Measurements from ENCODE around the gene SERPINB1.

The SERPINB1 gene

DNA sequence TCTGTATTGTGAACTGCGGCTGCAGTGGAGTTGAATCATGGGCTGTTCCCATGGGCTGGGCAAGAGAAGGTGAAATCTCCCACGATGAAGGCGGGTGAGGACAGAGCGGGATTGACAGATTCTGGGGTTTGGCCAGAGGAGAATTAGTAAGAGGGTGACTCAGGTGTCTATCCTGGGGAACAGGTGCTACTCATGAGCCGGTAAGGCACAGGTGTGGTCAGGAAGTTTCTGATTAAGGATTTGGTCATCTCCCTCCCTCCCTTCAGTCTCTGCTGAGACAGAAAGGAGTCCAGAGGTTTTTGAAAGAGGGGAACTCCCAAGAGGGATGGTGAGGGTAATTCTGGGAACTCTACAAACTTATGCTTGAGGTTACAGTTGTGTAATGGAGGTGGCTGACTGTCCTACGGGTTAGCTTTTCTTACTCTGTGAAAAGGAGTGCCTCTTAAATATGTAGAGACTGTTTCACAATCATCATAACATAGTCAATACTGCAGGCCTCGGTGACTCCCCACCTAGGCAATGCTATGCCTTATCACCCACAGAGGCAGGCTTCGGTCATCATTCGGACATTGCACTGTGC is 31.5 kb downstream of the SERPINB1 start:
- no peaks in the 10 kb centered on the region for H3K36me3 ChIP-seq (ENCODE audit: control insufficient read depth in 1 of 2, insufficient read depth in 2 of 2, low read depth in 1 of 2, low read length in 2 of 2)
- peaks cover under 1% of the 10 kb centered on the region for H3K9me3 ChIP-seq (ENCODE audit: control insufficient read depth, low read length)

GRCh38 chr6:2809015-2809414 is 32.6 kb downstream of the SERPINB1 start:
- Histone ChIP-seq H3K4me1 (ENCODE audit: control insufficient read depth, insufficient read depth, low read depth, low read length) (no peaks in the 10 kb centered on the region), H2BK5ac (ENCODE audit: low read depth, low read length, poor library complexity, severe bottlenecking) (no peak overlapping the region), H2BK12ac (ENCODE audit: low read length in 2 of 2) (no peak overlapping the region), H3K27ac (ENCODE audit: low read length, poor library complexity, severe bottlenecking) (no peak overlapping the region), H3K9me3 (ENCODE audit: control insufficient read depth, low read length) (no peaks in the 10 kb centered on the region), H2BK15ac (ENCODE audit: low read depth, poor library complexity, severe bottlenecking) (no peak overlapping the region), H3K18ac (ENCODE audit: low read depth in 1 of 2, low read length in 2 of 2) (no peak overlapping the region), H3K27me3 (ENCODE audit: control insufficient read depth in 1 of 2, insufficient read depth in 1 of 2, low read length in 2 of 2) (no peaks in the 10 kb centered on the region), H2AK5ac (ENCODE audit: low read length, severe bottlenecking) (no peak overlapping the region), H3K36me3 (ENCODE audit: control insufficient read depth in 1 of 2, insufficient read depth in 2 of 2, low read depth in 1 of 2, low read length in 2 of 2) (no peaks in the 10 kb centered on the region), H2BK120ac (ENCODE audit: low read depth, low read length) (no peak overlapping the region), H4K8ac (ENCODE audit: low read length) (no peak overlapping the region), H3K23ac (ENCODE audit: low read length in 2 of 2) (no peak overlapping the region), H3K79me1 (replicated peaks; ENCODE audit: low read length, poor library complexity, severe bottlenecking) (peaks cover 5% of the 10 kb centered on the region), H3K9ac (ENCODE audit: low read length) (no peak overlapping the region), H3K4ac (ENCODE audit: low read depth in 1 of 2, low read length in 2 of 2) (no peak overlapping the region), H3K4me2 (ENCODE audit: low read length, poor library complexity, severe bottlenecking) (no peak overlapping the region), H2AFZ (ENCODE audit: low read depth, low read length) (no peak overlapping the region), H4K91ac (ENCODE audit: low read length) (no peak overlapping the region), H3K14ac (ENCODE audit: low read length in 2 of 2) (no peak overlapping the region), H3K4me3 (ENCODE audit: insufficient read depth in 1 of 2, low read depth in 1 of 2, low read length in 2 of 2) (no peak overlapping the region)
- no peak for DNase-seq
- 86% methylated on average over 2 of the region's 2 CpGs for WGBS

More for the DNA sequence above, 31.5 kb downstream of the SERPINB1 start:
- H2BK5ac ChIP-seq (ENCODE audit: low read depth, low read length, poor library complexity, severe bottlenecking): no peak overlapping the region
- H2AK5ac ChIP-seq (ENCODE audit: low read length, severe bottlenecking): no peak overlapping the region
- no peak overlapping the region for H2BK12ac ChIP-seq (ENCODE audit: low read length in 2 of 2)
- H3K79me1 ChIP-seq (replicated peaks; ENCODE audit: low read length, poor library complexity, severe bottlenecking): no peaks in the 10 kb centered on the region
- DNase-seq: no peak
- H2AFZ ChIP-seq (ENCODE audit: low read depth, low read length): no peak overlapping the region
- no peak overlapping the region for H3K4me2 ChIP-seq (ENCODE audit: low read length, poor library complexity, severe bottlenecking)
- no peak overlapping the region for H3K18ac ChIP-seq (ENCODE audit: low read depth in 1 of 2, low read length in 2 of 2)
- H3K23ac ChIP-seq (ENCODE audit: low read length in 2 of 2): no peak overlapping the region
- no peak overlapping the region for H3K4me3 ChIP-seq (ENCODE audit: insufficient read depth in 1 of 2, low read depth in 1 of 2, low read length in 2 of 2)
- no peaks in the 10 kb centered on the region for H3K4me1 ChIP-seq (ENCODE audit: control insufficient read depth, insufficient read depth, low read depth, low read length)
- no peak overlapping the region for H3K27ac ChIP-seq (ENCODE audit: low read length, poor library complexity, severe bottlenecking)
- no peak overlapping the region for H2BK120ac ChIP-seq (ENCODE audit: low read depth, low read length)
- H4K91ac ChIP-seq (ENCODE audit: low read length): no peak overlapping the region
- H3K27me3 ChIP-seq (ENCODE audit: control insufficient read depth in 1 of 2, insufficient read depth in 1 of 2, low read length in 2 of 2): no peaks in the 10 kb centered on the region
- H2BK15ac ChIP-seq (ENCODE audit: low read depth, poor library complexity, severe bottlenecking): no peak overlapping the region
- WGBS: 97% methylated on average over 8 of the region's 9 CpGs
- no peak overlapping the region for H3K9ac ChIP-seq (ENCODE audit: low read length)
- no peak overlapping the region for H4K8ac ChIP-seq (ENCODE audit: low read length)
- H3K4ac ChIP-seq (ENCODE audit: low read depth in 1 of 2, low read length in 2 of 2): no peak overlapping the region
- H3K14ac ChIP-seq (ENCODE audit: low read length in 2 of 2): no peak overlapping the region

DNA sequence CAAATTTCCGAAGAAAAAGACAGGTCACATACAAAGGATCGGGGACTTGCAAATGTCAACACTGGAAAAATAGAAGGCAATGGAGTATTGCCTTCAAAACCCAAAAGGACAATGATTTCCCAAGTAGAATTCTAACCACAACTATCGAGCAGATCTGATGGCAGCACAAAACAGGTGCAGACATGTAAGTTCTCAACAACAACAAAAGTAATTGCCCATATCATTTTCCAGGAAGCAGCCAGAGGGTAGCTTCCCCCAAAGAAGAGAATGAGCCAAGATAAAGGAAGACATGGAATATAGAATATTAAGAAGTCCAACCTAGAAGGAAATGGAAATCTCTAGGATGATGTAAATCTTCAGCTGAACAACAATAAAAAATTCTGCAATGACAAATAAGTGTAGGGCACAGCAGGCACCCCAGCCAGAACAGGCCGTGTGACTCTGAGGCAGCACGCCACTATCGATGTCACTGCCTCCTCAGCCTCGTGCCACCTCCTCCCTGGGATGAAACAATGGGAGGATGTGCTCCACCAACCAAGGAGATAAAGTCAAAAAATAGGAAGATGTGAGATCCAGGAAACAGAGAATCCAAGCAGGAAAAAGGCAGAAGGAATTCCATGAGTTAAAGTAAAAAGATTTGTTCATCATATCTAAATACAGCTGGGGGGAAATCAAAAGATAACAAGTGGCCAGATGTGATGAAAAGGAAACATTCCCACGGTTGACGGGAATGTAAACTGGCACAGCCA is 34.1 kb downstream of the SERPINB1 start:
- Histone ChIP-seq H3K23ac (ENCODE audit: low read length in 2 of 2) (no peak overlapping the region), H4K8ac (ENCODE audit: low read length) (no peak overlapping the region), H3K4me3 (ENCODE audit: insufficient read depth in 1 of 2, low read depth in 1 of 2, low read length in 2 of 2) (no peak overlapping the region), H3K36me3 (ENCODE audit: control insufficient read depth in 1 of 2, insufficient read depth in 2 of 2, low read depth in 1 of 2, low read length in 2 of 2) (no peaks in the 10 kb centered on the region), H2BK15ac (ENCODE audit: low read depth, poor library complexity, severe bottlenecking) (no peak overlapping the region), H2BK120ac (ENCODE audit: low read depth, low read length) (no peak overlapping the region), H3K79me1 (replicated peaks; ENCODE audit: low read length, poor library complexity, severe bottlenecking) (peaks cover 14% of the 10 kb centered on the region), H2BK5ac (ENCODE audit: low read depth, low read length, poor library complexity, severe bottlenecking) (no peak overlapping the region), H2BK12ac (ENCODE audit: low read length in 2 of 2) (no peak overlapping the region), H2AK5ac (ENCODE audit: low read length, severe bottlenecking) (no peak overlapping the region), H3K18ac (ENCODE audit: low read depth in 1 of 2, low read length in 2 of 2) (no peak overlapping the region), H3K27ac (ENCODE audit: low read length, poor library complexity, severe bottlenecking) (no peak overlapping the region), H3K4me1 (ENCODE audit: control insufficient read depth, insufficient read depth, low read depth, low read length) (no peaks in the 10 kb centered on the region), H3K4me2 (ENCODE audit: low read length, poor library complexity, severe bottlenecking) (no peak overlapping the region), H2AFZ (ENCODE audit: low read depth, low read length) (no peak overlapping the region), H3K9ac (ENCODE audit: low read length) (no peak overlapping the region), H3K4ac (ENCODE audit: low read depth in 1 of 2, low read length in 2 of 2) (no peak overlapping the region), H3K27me3 (ENCODE audit: control insufficient read depth in 1 of 2, insufficient read depth in 1 of 2, low read length in 2 of 2) (no peaks in the 10 kb centered on the region), H4K91ac (ENCODE audit: low read length) (no peak overlapping the region), H3K14ac (ENCODE audit: low read length in 2 of 2) (no peak overlapping the region), H3K9me3 (ENCODE audit: control insufficient read depth, low read length) (no peaks in the 10 kb centered on the region)
- no peak for DNase-seq
- WGBS: 94% methylated on average over 9 of the region's 9 CpGs

- H3K36me3 ChIP-seq (ENCODE audit: control insufficient read depth in 1 of 2, insufficient read depth in 2 of 2, low read depth in 1 of 2, low read length in 2 of 2): no peaks in the 10 kb centered on the region
- H2BK12ac ChIP-seq (ENCODE audit: low read length in 2 of 2): no peak overlapping the region
- no peak overlapping the region for H2AFZ ChIP-seq (ENCODE audit: low read depth, low read length)
- no peak overlapping the region for H3K27ac ChIP-seq (ENCODE audit: low read length, poor library complexity, severe bottlenecking)
- H3K4me3 ChIP-seq (ENCODE audit: insufficient read depth in 1 of 2, low read depth in 1 of 2, low read length in 2 of 2): no peak overlapping the region
- 84% methylated on average over 3 of the region's 3 CpGs for WGBS
- no peaks in the 10 kb centered on the region for H3K9me3 ChIP-seq (ENCODE audit: control insufficient read depth, low read length)
- H4K8ac ChIP-seq (ENCODE audit: low read length): no peak overlapping the region
- no peak overlapping the region for H3K23ac ChIP-seq (ENCODE audit: low read length in 2 of 2)
- DNase-seq: no peak
- H2BK15ac ChIP-seq (ENCODE audit: low read depth, poor library complexity, severe bottlenecking): no peak overlapping the region
- peaks cover 19% of the 10 kb centered on the region for H3K79me1 ChIP-seq (replicated peaks; ENCODE audit: low read length, poor library complexity, severe bottlenecking)
- no peak overlapping the region for H3K9ac ChIP-seq (ENCODE audit: low read length)
- H3K27me3 ChIP-seq (ENCODE audit: control insufficient read depth in 1 of 2, insufficient read depth in 1 of 2, low read length in 2 of 2): no peaks in the 10 kb centered on the region
- no peak overlapping the region for H3K4ac ChIP-seq (ENCODE audit: low read depth in 1 of 2, low read length in 2 of 2)
- H3K14ac ChIP-seq (ENCODE audit: low read length in 2 of 2): no peak overlapping the region
- no peak overlapping the region for H3K18ac ChIP-seq (ENCODE audit: low read depth in 1 of 2, low read length in 2 of 2)
- H2BK120ac ChIP-seq (ENCODE audit: low read depth, low read length): no peak overlapping the region
- H2BK5ac ChIP-seq (ENCODE audit: low read depth, low read length, poor library complexity, severe bottlenecking): no peak overlapping the region
- H3K4me2 ChIP-seq (ENCODE audit: low read length, poor library complexity, severe bottlenecking): no peak overlapping the region
- no peaks in the 10 kb centered on the region for H3K4me1 ChIP-seq (ENCODE audit: control insufficient read depth, insufficient read depth, low read depth, low read length)
- H2AK5ac ChIP-seq (ENCODE audit: low read length, severe bottlenecking): no peak overlapping the region
- no peak overlapping the region for H4K91ac ChIP-seq (ENCODE audit: low read length)
These were observed 35.0 kb downstream of the SERPINB1 start for GRCh38 chr6:2806644-2807043.
